ENCODE data around the gene JAZF1. TPM values are rescaled to one million over a fixed set of nuclear protein-coding genes. Genes with fewer than 3 reads are reported as not detected.

The JAZF1 gene
- total and polyA plus RNA-seq, 12 donors: 6.9 to 42.3 (median 30.0) TPM

- H3K4me3 ChIP-seq: no peak overlapping the region
- ATAC-seq: peak in 7 of 8 donors; percentile 64 to 78 (median 74)
- H3K27me3 ChIP-seq: no peaks in the 10 kb centered on the region
- TF ChIP-seq CTCF (IDR thresholded peaks at IDR 0.05): peak; percentile 73 to 91 (median 84)
- H3K36me3 ChIP-seq: no peaks in the 10 kb centered on the region
- intact Hi-C loops (cut with DNase I): loop anchor here in 7 of 10 donors (5.0 to 10.0 kb wide), 6 partner anchors 34 to 902 kb away; partner anchors contain the start of genes HOXA13 (in 2 of the 7) and TAX1BP1 (in 1 of the 7)
- peak in 1 of 2 donors; percentile 63 for DNase-seq
- no peaks in the 10 kb centered on the region for H3K9me3 ChIP-seq
- peaks cover 0 to 38% (median 10%) of the 10 kb centered on the region in 9 donors for H3K4me1 ChIP-seq
- H3K27ac ChIP-seq: peak overlapping the region in 2 of 10 donors; percentile 41 to 50
- WGBS, 2 donors: 0 to 1% methylated on average over 3 of the region's 3 CpGs
Observed at GRCh38 chr7:28096713-28097112, 83.9 kb downstream of the JAZF1 start.

GRCh38 chr7:28095231-28095630, 85.4 kb downstream of the JAZF1 start:
- intact Hi-C loops (cut with DNase I): loop anchor here in 7 of 10 donors (5.0 to 10.0 kb wide), 6 partner anchors 33 to 900 kb away; partner anchors contain the start of genes HOXA13 (in 2 of the 7) and TAX1BP1 (in 1 of the 7)
- H3K27me3 ChIP-seq: no peaks in the 10 kb centered on the region
- no peak overlapping the region for H3K27ac ChIP-seq
- H3K9me3 ChIP-seq: no peaks in the 10 kb centered on the region
- TF ChIP-seq CTCF (IDR thresholded peaks at IDR 0.05): no peak
- DNase-seq (no peak), ATAC-seq (no peak)
- H3K36me3 ChIP-seq: no peaks in the 10 kb centered on the region
- no peak overlapping the region for H3K4me3 ChIP-seq
- WGBS, 2 donors: 90 to 97% methylated on average over 4 of the region's 4 CpGs
- peaks cover 0 to 29% (median 12%) of the 10 kb centered on the region in 9 donors for H3K4me1 ChIP-seq

GRCh38 chr7:28093623-28094232, 86.9 kb downstream of the JAZF1 start:
- Histone ChIP-seq H3K36me3 (no peaks in the 10 kb centered on the region), H3K27ac (no peak overlapping the region), H3K9me3 (no peaks in the 10 kb centered on the region), H3K4me3 (no peak overlapping the region), H3K4me1 (peaks cover 0 to 35% (median 12%) of the 10 kb centered on the region in 9 donors), H3K27me3 (no peaks in the 10 kb centered on the region)
- DNase-seq (peak; percentile 54 to 57), ATAC-seq (peak in 5 of 8 donors; percentile 25 to 55 (median 43))
- 79 to 80% methylated on average over 9 of the region's 9 CpGs for WGBS, 2 donors
- intact Hi-C loops (cut with DNase I): loop anchor here in 5 of 10 donors (10.0 kb wide), 4 partner anchors 169 to 899 kb away; partner anchors contain the start of genes HOXA13 (in 2 of the 5) and TAX1BP1 (in 1 of the 5)
- TF ChIP-seq CTCF (IDR thresholded peaks at IDR 0.05): peak in 8 of 9 donors; percentile 19 to 66 (median 54)

GRCh38 chr7:28091190-28091589, 89.4 kb downstream of the JAZF1 start:
- H3K27me3 ChIP-seq: no peaks in the 10 kb centered on the region
- no peak for ATAC-seq
- 95% methylated on average over 1 of the region's 1 CpG for WGBS, 2 donors

More at GRCh38 chr7:28091190-28091589, 89.4 kb downstream of the JAZF1 start:
- H3K27ac ChIP-seq: no peak overlapping the region
- peaks cover 0 to 41% (median 2%) of the 10 kb centered on the region in 9 donors for H3K4me1 ChIP-seq
- no peaks in the 10 kb centered on the region for H3K36me3 ChIP-seq
- no peak for DNase-seq
- no peaks in the 10 kb centered on the region for H3K9me3 ChIP-seq
- intact Hi-C loops (cut with DNase I): loop anchor here in 5 of 10 donors (10.0 kb wide), 4 partner anchors 166 to 896 kb away; partner anchors contain the start of genes HOXA13 (in 2 of the 5) and TAX1BP1 (in 1 of the 5)
- no peak for TF ChIP-seq CTCF (IDR thresholded peaks at IDR 0.05)
- no peak overlapping the region for H3K4me3 ChIP-seq
